IMR-90 (cell line): ENCODE results near the gene ANTXR1. TPM values are rescaled to one million over a fixed set of nuclear protein-coding genes. Genes with fewer than 3 reads are reported as not detected.
A peak's percentile ranks its signal among the peaks of the same experiment; 100 is the strongest.
"Not testable (repeated sequence)": the region's sequence is repeated elsewhere in the genome, so short reads cannot be mapped to it uniquely, and the experiment has no call there.

Source experiments
- ATAC-seq: fragments of 200-7000 bp; cut with Tn5 transposase; 2 replicates; pipeline ENCODE4 v1.9.1; 2020; ENCODE audit warnings: low read depth, mild to moderate bottlenecking, moderate library complexity
- BruUV-seq: library from RNA; stranded (reverse); fragments of 400-500 nt; replicated peaks from 2 replicates; lab custom pipeline; 2021; lab: Mats Ljungman, UMichigan
- CTCF ChIA-PET: fragments of 300-600 bp; formaldehyde crosslinking; extraction: SDS; loops from one replicate; lab custom pipeline; 2021; ENCODE audit warnings: antibody characterized with exemption; lab: Yijun Ruan, JAX
- POLR2A ChIA-PET: fragments of 300-600 bp; sonication (Branson Sonifier 250); formaldehyde crosslinking; loops from one replicate; lab custom pipeline; 2022; ENCODE audit warnings: antibody characterized with exemption; ENCODE audit not compliant: unreplicated experiment; lab: Charles Lee
- DNase-seq: peaks from one replicate; pipeline ENCODE4 v3.0.0; 2013
- H2AFZ ChIP-seq: replicated peaks from 2 replicates; pipeline ENCODE3; 2013; ENCODE audit warnings: low read length, mild to moderate bottlenecking; ENCODE audit not compliant: poor library complexity
- H2AK5ac ChIP-seq: 2 replicates; pipeline ENCODE4 v1.6.1; 2013; ENCODE audit warnings: low read depth, low read length, inconsistent platforms
- H2AK9ac ChIP-seq: replicated peaks from 2 replicates; pipeline ENCODE3; 2013; ENCODE audit warnings: mild to moderate bottlenecking, low read depth, low read length, moderate library complexity; ENCODE audit not compliant: poor library complexity
- H2BK120ac ChIP-seq: 2 replicates; pipeline ENCODE4 v1.6.1; 2013; ENCODE audit warnings: low read depth, low read length, inconsistent platforms
- H2BK15ac ChIP-seq: 3 replicates; pipeline ENCODE4 v1.6.1; 2013; ENCODE audit warnings: low read depth, low read length, inconsistent platforms
- H2BK20ac ChIP-seq: 2 replicates; pipeline ENCODE4 v1.6.1; 2013; ENCODE audit warnings: low read depth, mild to moderate bottlenecking, inconsistent platforms, low read length, moderate library complexity
- H2BK5ac ChIP-seq: 2 replicates; pipeline ENCODE4 v1.6.1; 2013; ENCODE audit warnings: mild to moderate bottlenecking, low read depth, low read length, inconsistent platforms; ENCODE audit not compliant: poor library complexity, severe bottlenecking
- H3K14ac ChIP-seq: replicated peaks from 2 replicates; pipeline ENCODE4 v1.6.1; 2013; ENCODE audit warnings: low read depth, low read length, inconsistent platforms
- H3K18ac ChIP-seq: 2 replicates; pipeline ENCODE4 v1.6.1; 2013; ENCODE audit warnings: low read depth, low read length, control low read depth
- H3K23ac ChIP-seq: 2 replicates; pipeline ENCODE4 v1.6.1; 2013; ENCODE audit warnings: low read depth, low read length, inconsistent platforms
- H3K27ac ChIP-seq: 2 replicates; pipeline ENCODE4 v1.5.1; 2013; ENCODE audit warnings: mild to moderate bottlenecking, control low read depth, low read length; ENCODE audit not compliant: insufficient read depth
- H3K27me3 ChIP-seq: 2 replicates; pipeline ENCODE4 v1.6.1; 2013; ENCODE audit warnings: low read length; ENCODE audit not compliant: control insufficient read depth, insufficient read depth
- H3K36me3 ChIP-seq: 2 replicates; pipeline ENCODE4 v1.6.1; 2013; ENCODE audit warnings: low read length, mixed read lengths; ENCODE audit not compliant: control insufficient read depth, insufficient read depth
- H3K4ac ChIP-seq: 2 replicates; pipeline ENCODE4 v1.6.1; 2013; ENCODE audit warnings: low read depth, low read length, inconsistent platforms
- H3K4me1 ChIP-seq: 2 replicates; pipeline ENCODE4 v1.6.1; 2013; ENCODE audit warnings: low read length, mixed read lengths; ENCODE audit not compliant: control insufficient read depth, insufficient read depth
- H3K4me2 ChIP-seq: 2 replicates; pipeline ENCODE4 v1.6.1; 2013; ENCODE audit warnings: low read depth, mild to moderate bottlenecking, control low read depth, low read length, moderate library complexity
- H3K4me3 ChIP-seq: 2 replicates; pipeline ENCODE4 v1.5.1; 2013; ENCODE audit warnings: low read depth, mild to moderate bottlenecking, control low read depth, low read length, moderate library complexity; ENCODE audit not compliant: insufficient read depth
- H3K56ac ChIP-seq: 2 replicates; pipeline ENCODE4 v1.6.1; 2013; ENCODE audit warnings: low read length, inconsistent platforms; ENCODE audit not compliant: insufficient read depth; ENCODE audit errors: extremely low read depth
- H3K79me1 ChIP-seq, 2 experiments: 2 replicates each; pipeline ENCODE4 v1.6.1; 2013; ENCODE audit warnings: low read length in 2 of 2, inconsistent platforms in 1 of 2, low read depth in 1 of 2
- H3K9ac ChIP-seq: 2 replicates; pipeline ENCODE4 v1.6.1; 2013; ENCODE audit warnings: low read depth, low read length, control low read depth
- H3K9me1 ChIP-seq: 2 replicates; pipeline ENCODE4 v1.6.1; 2013; ENCODE audit warnings: low read length, inconsistent platforms; ENCODE audit not compliant: insufficient read depth
- H3K9me3 ChIP-seq: 2 replicates; pipeline ENCODE4 v1.6.1; 2013; ENCODE audit warnings: low read length; ENCODE audit not compliant: control insufficient read depth, insufficient read depth
- H4K20me1 ChIP-seq: 2 replicates; pipeline ENCODE4 v1.6.1; 2013; ENCODE audit warnings: low read length, inconsistent platforms; ENCODE audit not compliant: insufficient read depth
- H4K5ac ChIP-seq: 2 replicates; pipeline ENCODE4 v1.6.1; 2013; ENCODE audit warnings: mild to moderate bottlenecking, low read depth, low read length, control low read depth
- H4K8ac ChIP-seq, 2 experiments: 2 replicates each; pipeline ENCODE4 v1.6.1; 2013; ENCODE audit warnings: low read depth in 2 of 2, low read length in 2 of 2, control low read depth in 1 of 2, inconsistent platforms in 1 of 2
- H4K91ac ChIP-seq: 2 replicates; pipeline ENCODE4 v1.6.1; 2013; ENCODE audit warnings: low read depth, low read length, inconsistent platforms; ENCODE audit not compliant: insufficient read depth
- WGBS, 2 experiments: methylation state at CpG; one replicate each; pipeline versions ENCODE4 v1.1.5 to v1.1.7; 2013; ENCODE audit warnings: missing lambda C conversion rate in 2 of 2; ENCODE audit not compliant: insufficient read length in 1 of 2; ENCODE audit errors: extremely low coverage in 2 of 2; 5-methylcytosine and 5-hydroxymethylcytosine counted together
- dilution Hi-C: fragments of 300-500 bp; cut with HindIII; formaldehyde crosslinking; loops from one replicate; pipeline ENCODE4 v1.14.3; 2018; ENCODE audit warnings: low sequenced_read_pairs; ENCODE audit not compliant: unreplicated experiment
- in situ Hi-C: fragments of 300-500 bp; cut with MboI; formaldehyde crosslinking; loops from 3 replicates; pipeline ENCODE4 v1.14.3; 2019; ENCODE audit warnings: low sequenced_read_pairs, inconsistent platforms, mixed read lengths
- intact Hi-C: fragments of 100-400 bp; cut with micrococcal nuclease; formaldehyde crosslinking; loops from 2 replicates; pipeline ENCODE4 v1.10.0; 2022
- polyA plus RNA-seq, 3 experiments: library from polyadenylated mRNA; depleted of rRNA; stranded (reverse); fragments of >200 nt; gene quantifications; 2 replicates each; pipeline ENCODE4 v1.2.3, GENCODE V29; 2012; ENCODE audit warnings: low replicate concordance in 1 of 3
- total RNA-seq: library from RNA; depleted of rRNA; stranded (reverse); fragments of >200 nt; gene quantifications from 2 replicates; pipeline ENCODE4 v1.2.3, GENCODE V29; 2012

The ANTXR1 gene
- total and polyA plus RNA-seq, 2 of the 4 experiments (the other 2 are of a cell fraction) = 27.2 to 36.9 TPM

DNA sequence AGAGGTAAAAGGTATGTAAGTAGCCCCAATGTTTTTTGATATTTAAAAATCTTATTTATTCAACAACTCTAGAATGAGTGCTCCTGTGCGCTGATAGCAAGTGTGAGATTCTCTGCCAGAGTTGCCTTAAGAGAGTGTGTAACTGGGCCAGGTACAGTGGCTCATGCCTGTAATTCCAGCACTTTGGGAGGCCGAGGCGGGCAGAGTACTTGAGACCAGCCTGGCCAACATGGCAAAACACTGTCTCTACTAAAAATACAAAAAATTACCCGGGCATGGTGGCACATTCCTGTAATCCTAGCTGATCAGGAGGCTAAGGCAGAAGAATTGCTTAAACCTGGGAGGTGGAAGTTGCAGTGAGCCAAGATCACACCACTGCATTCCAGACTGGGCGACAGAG lies 161.2 kb downstream of the ANTXR1 start:
- H4K20me1 ChIP-seq, H2BK20ac ChIP-seq, H2BK15ac ChIP-seq, DNase-seq, H4K91ac ChIP-seq, H3K23ac ChIP-seq, H3K4me2 ChIP-seq, intact Hi-C loops, H3K18ac ChIP-seq, H3K56ac ChIP-seq, H2AK9ac ChIP-seq, H3K27ac ChIP-seq, H3K9ac ChIP-seq, POLR2A ChIA-PET, H3K9me3 ChIP-seq, CTCF ChIA-PET, H3K27me3 ChIP-seq, ATAC-seq, H3K4me3 ChIP-seq, BruUV-seq, dilution Hi-C loops, H3K14ac ChIP-seq, H4K5ac ChIP-seq, H2AFZ ChIP-seq: not testable (repeated sequence)
- H3K36me3 ChIP-seq = peaks cover 25% of the 10 kb centered on the region
- H4K8ac ChIP-seq = peak overlapping the region in 1 of 2 experiments; percentile 12; a peak in 1 of 4 replicates
- WGBS, 2 experiments = no CpG with 5 or more reads among the region's 5 CpGs
- peak overlapping the region; percentile 32; the same call in 1 of the 2 replicates for H2BK120ac ChIP-seq
- peak overlapping the region; percentile 29 for H2BK5ac ChIP-seq
- peaks cover 4 to 28% of the 10 kb centered on the region in 2 experiments; a peak in 2 of 4 replicates for H3K79me1 ChIP-seq
- peaks cover 18% of the 10 kb centered on the region for H3K4me1 ChIP-seq
- peak overlapping the region; percentile 49; the same call in 1 of the 2 replicates for H3K4ac ChIP-seq
- H2AK5ac ChIP-seq = peak overlapping the region; percentile 38; the same call in 1 of the 2 replicates
- H3K9me1 ChIP-seq = peaks cover 29% of the 10 kb centered on the region
- in situ Hi-C loops = loop anchor here (10.0 kb wide), 1 partner anchor 159 kb away; the partner anchor contains the start of gene ANTXR1
